A673 (cell line): ENCODE results near the gene SUSD1. TPM values are rescaled to one million over a fixed set of nuclear protein-coding genes. Genes with fewer than 3 reads are reported as not detected.
A peak's percentile ranks its signal among the peaks of the same experiment; 100 is the strongest.

ENCODE experiments used
- BruUV-seq: library from RNA; stranded (reverse); fragments of 400-500 nt; replicated peaks from 2 replicates; lab custom pipeline; 2021; lab: Mats Ljungman, UMichigan
- CTCF ChIA-PET: fragments of 300-600 bp; sonication (Branson Sonifier 250); formaldehyde crosslinking; loops from one replicate; lab custom pipeline; 2022; ENCODE audit warnings: antibody characterized with exemption; lab: Charles Lee
- POLR2A ChIA-PET: fragments of 300-600 bp; sonication (Branson Sonifier 250); formaldehyde crosslinking; loops from one replicate; lab custom pipeline; 2022; ENCODE audit warnings: antibody characterized with exemption; ENCODE audit not compliant: low non-redundant PET; lab: Charles Lee
- DNase-seq: peaks from one replicate; pipeline ENCODE4 v3.0.0-alpha.2; 2015; ENCODE audit warnings: low spot score
- H3K27ac ChIP-seq: fragments of 200-600 bp; sonication (generic); 2 replicates; pipeline ENCODE4 v1.5.1; 2016; ENCODE audit warnings: mixed run types, low read depth, mild to moderate bottlenecking, mixed read lengths, antibody characterized with exemption, low read length; ENCODE audit not compliant: poor library complexity, severe bottlenecking
- H3K27me3 ChIP-seq: fragments of 200-600 bp; sonication (generic); replicated peaks from 2 replicates; pipeline ENCODE4 v1.6.1; 2017; ENCODE audit warnings: mixed run types, low read depth, mild to moderate bottlenecking, mixed read lengths, antibody characterized with exemption, low read length; ENCODE audit not compliant: insufficient read depth, poor library complexity
- H3K36me3 ChIP-seq: fragments of 200-600 bp; sonication (generic); 2 replicates; pipeline ENCODE4 v1.6.1; 2016; ENCODE audit warnings: mixed run types, mild to moderate bottlenecking, mixed read lengths, antibody characterized with exemption, low read length; ENCODE audit not compliant: insufficient read depth, poor library complexity, severe bottlenecking
- H3K4me1 ChIP-seq: fragments of 200-600 bp; sonication (generic); 2 replicates; pipeline ENCODE4 v1.6.1; 2017; ENCODE audit warnings: mixed run types, mild to moderate bottlenecking, mixed read lengths, antibody characterized with exemption, low read length; ENCODE audit not compliant: insufficient read depth, poor library complexity, severe bottlenecking
- H3K4me3 ChIP-seq: fragments of 200-600 bp; sonication (generic); 2 replicates; pipeline ENCODE4 v1.5.1; 2016; ENCODE audit warnings: low read depth, mixed run types, mild to moderate bottlenecking, mixed read lengths, low read length; ENCODE audit not compliant: poor library complexity, severe bottlenecking
- H3K9me3 ChIP-seq: fragments of 200-600 bp; sonication (generic); 2 replicates; pipeline ENCODE4 v1.6.1; 2016; ENCODE audit warnings: mixed run types, low read depth, mild to moderate bottlenecking, mixed read lengths, antibody characterized with exemption, low read length; ENCODE audit not compliant: poor library complexity, severe bottlenecking
- EZH2 ChIP-seq: fragments of 200-600 bp; sonication (generic); IDR thresholded peaks from 2 replicates; pipeline ENCODE4 v1.6.1; 2017; ENCODE audit warnings: borderline replicate concordance, low read depth, mild to moderate bottlenecking, mixed read lengths, antibody characterized with exemption, low read length; ENCODE audit not compliant: poor library complexity, severe bottlenecking
- intact Hi-C: fragments of 100-400 bp; cut with micrococcal nuclease; formaldehyde crosslinking; loops from one replicate; pipeline ENCODE4 v1.10.0; 2022; ENCODE audit not compliant: unreplicated experiment
- total RNA-seq: library from RNA; stranded (reverse); gene quantifications from 2 replicates; pipeline ENCODE4 v1.2.3, GENCODE V29; 2021
- TF ChIP-seq, protein P1 (sequence below): fragments of 300-800, 200-600 bp; sonication (generic); conservative IDR thresholded peaks from 2 replicates; pipeline ENCODE4 v1.5.1; 2017; ENCODE audit warnings: low read depth, mild to moderate bottlenecking, antibody characterized with exemption, low read length, moderate library complexity, mixed read lengths

Gene SUSD1
- total RNA-seq, 1 experiment from 2014 or later, result 14.9 TPM

DNA sequence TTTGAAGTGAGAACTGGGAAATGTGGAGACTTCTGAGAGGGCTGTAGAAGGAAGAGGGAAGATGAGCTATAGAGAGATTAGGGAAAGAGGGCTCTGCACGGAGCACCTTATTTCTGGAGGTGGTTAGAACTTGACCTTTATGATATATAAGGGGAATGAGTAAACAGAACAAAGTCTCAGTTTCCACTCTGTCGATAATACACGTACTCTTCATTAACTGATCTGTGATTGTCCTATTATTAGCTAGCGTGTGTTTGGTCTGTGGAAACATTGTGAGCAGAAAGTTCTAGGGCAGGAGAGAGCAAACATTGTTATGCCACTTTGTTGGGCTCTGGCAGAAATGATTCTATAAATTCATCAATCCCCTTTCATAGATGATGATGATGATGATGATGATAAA, 159.9 kb downstream of the SUSD1 start:
- intact Hi-C loops, result no loop called here
- no TSS peak for BruUV-seq
- no peak for TF ChIP-seq EZH2
- TF ChIP-seq, protein P1, sequence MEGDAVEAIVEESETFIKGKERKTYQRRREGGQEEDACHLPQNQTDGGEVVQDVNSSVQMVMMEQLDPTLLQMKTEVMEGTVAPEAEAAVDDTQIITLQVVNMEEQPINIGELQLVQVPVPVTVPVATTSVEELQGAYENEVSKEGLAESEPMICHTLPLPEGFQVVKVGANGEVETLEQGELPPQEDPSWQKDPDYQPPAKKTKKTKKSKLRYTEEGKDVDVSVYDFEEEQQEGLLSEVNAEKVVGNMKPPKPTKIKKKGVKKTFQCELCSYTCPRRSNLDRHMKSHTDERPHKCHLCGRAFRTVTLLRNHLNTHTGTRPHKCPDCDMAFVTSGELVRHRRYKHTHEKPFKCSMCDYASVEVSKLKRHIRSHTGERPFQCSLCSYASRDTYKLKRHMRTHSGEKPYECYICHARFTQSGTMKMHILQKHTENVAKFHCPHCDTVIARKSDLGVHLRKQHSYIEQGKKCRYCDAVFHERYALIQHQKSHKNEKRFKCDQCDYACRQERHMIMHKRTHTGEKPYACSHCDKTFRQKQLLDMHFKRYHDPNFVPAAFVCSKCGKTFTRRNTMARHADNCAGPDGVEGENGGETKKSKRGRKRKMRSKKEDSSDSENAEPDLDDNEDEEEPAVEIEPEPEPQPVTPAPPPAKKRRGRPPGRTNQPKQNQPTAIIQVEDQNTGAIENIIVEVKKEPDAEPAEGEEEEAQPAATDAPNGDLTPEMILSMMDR, result no peak
- POLR2A ChIA-PET, result no interaction called here
- Histone ChIP-seq H3K36me3 (no peaks in the 10 kb centered on the region), H3K4me1 (no peaks in the 10 kb centered on the region), H3K9me3 (no peaks in the 10 kb centered on the region), H3K27ac (no peak overlapping the region), H3K27me3 (no peaks in the 10 kb centered on the region), H3K4me3 (no peak overlapping the region)
- CTCF ChIA-PET, result no interaction called here
- DNase-seq, result no peak

DNA sequence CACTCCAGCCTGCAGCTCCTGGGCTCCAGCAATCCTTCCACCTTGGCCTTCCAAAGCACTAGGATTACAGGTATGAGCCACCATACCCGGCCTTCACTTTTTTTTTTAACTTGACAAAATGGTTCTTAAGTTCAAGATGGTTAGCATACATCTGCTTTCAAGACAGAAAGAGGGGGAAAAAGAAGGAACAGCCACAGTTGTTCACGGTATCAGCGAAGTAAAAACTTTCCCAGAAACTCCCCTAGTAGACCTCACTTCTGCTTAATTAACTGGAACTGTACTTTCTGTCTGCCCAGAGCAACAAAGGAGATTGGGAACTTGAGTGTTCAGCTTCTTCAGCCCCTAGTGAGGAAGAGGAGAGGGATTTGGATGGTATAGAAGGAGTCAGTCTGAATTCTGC, 161.8 kb downstream of the SUSD1 start:
- TF ChIP-seq, protein P1, result no peak
- TF ChIP-seq EZH2, result no peak
- H3K27me3 ChIP-seq, result no peaks in the 10 kb centered on the region
- no peaks in the 10 kb centered on the region for H3K4me1 ChIP-seq
- no TSS peak for BruUV-seq
- ChIA-PET POLR2A (no interaction called here), CTCF (no interaction called here)
- no peak overlapping the region for H3K27ac ChIP-seq
- intact Hi-C loops, result no loop called here
- no peak overlapping the region for H3K4me3 ChIP-seq
- no peaks in the 10 kb centered on the region for H3K36me3 ChIP-seq
- H3K9me3 ChIP-seq, result no peaks in the 10 kb centered on the region
- DNase-seq, result no peak

DNA sequence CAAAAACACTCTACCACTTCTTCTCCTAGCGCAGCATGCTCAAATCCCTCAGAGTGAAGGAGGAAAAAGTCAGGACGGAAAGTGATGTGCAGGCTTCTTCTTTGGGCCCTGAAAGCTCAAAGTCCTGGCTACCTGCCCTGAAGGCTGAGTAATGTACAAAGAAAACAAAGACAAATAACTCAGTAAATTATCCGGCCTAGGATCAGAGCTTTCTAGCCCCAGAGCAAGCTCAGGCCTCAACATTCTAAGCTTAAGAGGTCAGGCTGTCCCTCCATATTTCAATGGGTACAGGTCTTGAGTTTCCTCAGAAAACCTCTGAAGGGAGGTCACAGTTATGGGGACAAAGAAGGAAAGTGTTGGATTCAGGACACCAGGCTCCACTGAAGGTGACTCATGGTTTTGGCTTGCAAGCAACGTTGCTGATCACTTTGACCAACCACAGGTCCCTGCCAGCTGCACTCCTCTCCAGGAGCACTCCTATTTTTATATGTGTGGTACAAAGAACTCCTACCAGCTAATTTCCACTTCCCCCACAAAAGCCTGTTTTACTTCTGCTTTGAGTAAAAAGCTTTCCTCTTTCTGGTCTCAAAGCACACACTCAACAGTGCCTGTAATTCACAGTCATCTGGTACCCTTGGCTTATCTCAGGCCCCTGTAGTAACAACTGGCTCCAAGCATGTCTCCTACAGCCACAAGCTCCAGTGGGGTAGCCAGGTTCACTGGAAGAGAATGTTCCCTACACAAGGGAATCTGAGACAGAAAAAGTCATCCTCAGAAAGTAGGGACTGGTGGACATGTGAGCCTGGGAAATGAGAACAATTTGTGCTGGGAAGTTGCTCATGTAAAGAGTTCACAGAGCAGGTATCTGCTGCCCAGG, 162.8 kb downstream of the SUSD1 start:
- no peak for TF ChIP-seq EZH2
- TF ChIP-seq, protein P1, result no peak
- peak; percentile 53 for DNase-seq
- BruUV-seq, result no TSS peak
- H3K27ac ChIP-seq, result no peak overlapping the region
- H3K4me3 ChIP-seq, result no peak overlapping the region
- no peaks in the 10 kb centered on the region for H3K4me1 ChIP-seq
- POLR2A ChIA-PET, result no interaction called here
- CTCF ChIA-PET, result no interaction called here
- no peaks in the 10 kb centered on the region for H3K36me3 ChIP-seq
- intact Hi-C loops, result no loop called here
- no peaks in the 10 kb centered on the region for H3K27me3 ChIP-seq
- no peaks in the 10 kb centered on the region for H3K9me3 ChIP-seq
